ENCODE measurements around the gene GYPA.
"Not testable (repeated sequence)": the region's sequence is repeated elsewhere in the genome, so short reads cannot be mapped to it uniquely, and the experiment has no call there.

DNA sequence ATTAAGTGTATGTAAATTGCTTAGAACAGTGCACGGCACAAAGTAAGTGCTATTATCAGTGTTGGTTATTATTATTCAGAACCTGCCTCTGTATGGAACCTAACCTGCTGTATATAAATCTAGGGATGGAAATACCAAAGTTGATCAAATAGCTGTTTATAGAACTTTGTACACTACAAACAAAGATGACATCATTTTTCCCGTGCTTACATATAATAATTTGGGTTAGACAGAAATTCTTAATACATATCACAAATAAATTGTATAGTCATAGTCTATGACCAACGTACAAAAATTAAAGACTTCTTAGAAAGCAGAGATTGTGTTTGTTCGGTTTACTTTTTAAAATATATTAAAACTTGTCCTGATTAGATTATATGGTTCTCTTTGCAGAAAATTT, 4.3 kb downstream of the GYPA start:
- TF ChIP-seq, protein P1, sequence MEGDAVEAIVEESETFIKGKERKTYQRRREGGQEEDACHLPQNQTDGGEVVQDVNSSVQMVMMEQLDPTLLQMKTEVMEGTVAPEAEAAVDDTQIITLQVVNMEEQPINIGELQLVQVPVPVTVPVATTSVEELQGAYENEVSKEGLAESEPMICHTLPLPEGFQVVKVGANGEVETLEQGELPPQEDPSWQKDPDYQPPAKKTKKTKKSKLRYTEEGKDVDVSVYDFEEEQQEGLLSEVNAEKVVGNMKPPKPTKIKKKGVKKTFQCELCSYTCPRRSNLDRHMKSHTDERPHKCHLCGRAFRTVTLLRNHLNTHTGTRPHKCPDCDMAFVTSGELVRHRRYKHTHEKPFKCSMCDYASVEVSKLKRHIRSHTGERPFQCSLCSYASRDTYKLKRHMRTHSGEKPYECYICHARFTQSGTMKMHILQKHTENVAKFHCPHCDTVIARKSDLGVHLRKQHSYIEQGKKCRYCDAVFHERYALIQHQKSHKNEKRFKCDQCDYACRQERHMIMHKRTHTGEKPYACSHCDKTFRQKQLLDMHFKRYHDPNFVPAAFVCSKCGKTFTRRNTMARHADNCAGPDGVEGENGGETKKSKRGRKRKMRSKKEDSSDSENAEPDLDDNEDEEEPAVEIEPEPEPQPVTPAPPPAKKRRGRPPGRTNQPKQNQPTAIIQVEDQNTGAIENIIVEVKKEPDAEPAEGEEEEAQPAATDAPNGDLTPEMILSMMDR (conservative IDR thresholded peaks at IDR 0.05; ENCODE audit: low read depth in 2 of 2), result not testable (repeated sequence)
- not testable (repeated sequence) for TF ChIP-seq POLR2AphosphoS5 (IDR thresholded peaks at IDR 0.05; ENCODE audit: low read depth); EZH2phosphoT487 (IDR thresholded peaks at IDR 0.05; ENCODE audit: unreplicated experiment); EZH2 (IDR thresholded peaks at IDR 0.05; ENCODE audit: low read depth, unreplicated experiment); ZNF114 (CRISPR knock-in tag; IDR thresholded peaks at IDR 0.05); STAT1 (IDR thresholded peaks at IDR 0.05; ENCODE audit: unreplicated experiment); NANOG (IDR thresholded peaks at IDR 0.05; ENCODE audit: borderline replicate concordance); ZNF331 (CRISPR knock-in tag; IDR thresholded peaks at IDR 0.05; ENCODE audit: low read depth); JUNB (IDR thresholded peaks at IDR 0.05; ENCODE audit: unreplicated experiment)
- TF ChIP-seq, protein P2, sequence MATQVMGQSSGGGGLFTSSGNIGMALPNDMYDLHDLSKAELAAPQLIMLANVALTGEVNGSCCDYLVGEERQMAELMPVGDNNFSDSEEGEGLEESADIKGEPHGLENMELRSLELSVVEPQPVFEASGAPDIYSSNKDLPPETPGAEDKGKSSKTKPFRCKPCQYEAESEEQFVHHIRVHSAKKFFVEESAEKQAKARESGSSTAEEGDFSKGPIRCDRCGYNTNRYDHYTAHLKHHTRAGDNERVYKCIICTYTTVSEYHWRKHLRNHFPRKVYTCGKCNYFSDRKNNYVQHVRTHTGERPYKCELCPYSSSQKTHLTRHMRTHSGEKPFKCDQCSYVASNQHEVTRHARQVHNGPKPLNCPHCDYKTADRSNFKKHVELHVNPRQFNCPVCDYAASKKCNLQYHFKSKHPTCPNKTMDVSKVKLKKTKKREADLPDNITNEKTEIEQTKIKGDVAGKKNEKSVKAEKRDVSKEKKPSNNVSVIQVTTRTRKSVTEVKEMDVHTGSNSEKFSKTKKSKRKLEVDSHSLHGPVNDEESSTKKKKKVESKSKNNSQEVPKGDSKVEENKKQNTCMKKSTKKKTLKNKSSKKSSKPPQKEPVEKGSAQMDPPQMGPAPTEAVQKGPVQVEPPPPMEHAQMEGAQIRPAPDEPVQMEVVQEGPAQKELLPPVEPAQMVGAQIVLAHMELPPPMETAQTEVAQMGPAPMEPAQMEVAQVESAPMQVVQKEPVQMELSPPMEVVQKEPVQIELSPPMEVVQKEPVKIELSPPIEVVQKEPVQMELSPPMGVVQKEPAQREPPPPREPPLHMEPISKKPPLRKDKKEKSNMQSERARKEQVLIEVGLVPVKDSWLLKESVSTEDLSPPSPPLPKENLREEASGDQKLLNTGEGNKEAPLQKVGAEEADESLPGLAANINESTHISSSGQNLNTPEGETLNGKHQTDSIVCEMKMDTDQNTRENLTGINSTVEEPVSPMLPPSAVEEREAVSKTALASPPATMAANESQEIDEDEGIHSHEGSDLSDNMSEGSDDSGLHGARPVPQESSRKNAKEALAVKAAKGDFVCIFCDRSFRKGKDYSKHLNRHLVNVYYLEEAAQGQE (IDR thresholded peaks at IDR 0.05; ENCODE audit: unreplicated experiment), result not testable (repeated sequence)
- TF ChIP-seq, protein P3, sequence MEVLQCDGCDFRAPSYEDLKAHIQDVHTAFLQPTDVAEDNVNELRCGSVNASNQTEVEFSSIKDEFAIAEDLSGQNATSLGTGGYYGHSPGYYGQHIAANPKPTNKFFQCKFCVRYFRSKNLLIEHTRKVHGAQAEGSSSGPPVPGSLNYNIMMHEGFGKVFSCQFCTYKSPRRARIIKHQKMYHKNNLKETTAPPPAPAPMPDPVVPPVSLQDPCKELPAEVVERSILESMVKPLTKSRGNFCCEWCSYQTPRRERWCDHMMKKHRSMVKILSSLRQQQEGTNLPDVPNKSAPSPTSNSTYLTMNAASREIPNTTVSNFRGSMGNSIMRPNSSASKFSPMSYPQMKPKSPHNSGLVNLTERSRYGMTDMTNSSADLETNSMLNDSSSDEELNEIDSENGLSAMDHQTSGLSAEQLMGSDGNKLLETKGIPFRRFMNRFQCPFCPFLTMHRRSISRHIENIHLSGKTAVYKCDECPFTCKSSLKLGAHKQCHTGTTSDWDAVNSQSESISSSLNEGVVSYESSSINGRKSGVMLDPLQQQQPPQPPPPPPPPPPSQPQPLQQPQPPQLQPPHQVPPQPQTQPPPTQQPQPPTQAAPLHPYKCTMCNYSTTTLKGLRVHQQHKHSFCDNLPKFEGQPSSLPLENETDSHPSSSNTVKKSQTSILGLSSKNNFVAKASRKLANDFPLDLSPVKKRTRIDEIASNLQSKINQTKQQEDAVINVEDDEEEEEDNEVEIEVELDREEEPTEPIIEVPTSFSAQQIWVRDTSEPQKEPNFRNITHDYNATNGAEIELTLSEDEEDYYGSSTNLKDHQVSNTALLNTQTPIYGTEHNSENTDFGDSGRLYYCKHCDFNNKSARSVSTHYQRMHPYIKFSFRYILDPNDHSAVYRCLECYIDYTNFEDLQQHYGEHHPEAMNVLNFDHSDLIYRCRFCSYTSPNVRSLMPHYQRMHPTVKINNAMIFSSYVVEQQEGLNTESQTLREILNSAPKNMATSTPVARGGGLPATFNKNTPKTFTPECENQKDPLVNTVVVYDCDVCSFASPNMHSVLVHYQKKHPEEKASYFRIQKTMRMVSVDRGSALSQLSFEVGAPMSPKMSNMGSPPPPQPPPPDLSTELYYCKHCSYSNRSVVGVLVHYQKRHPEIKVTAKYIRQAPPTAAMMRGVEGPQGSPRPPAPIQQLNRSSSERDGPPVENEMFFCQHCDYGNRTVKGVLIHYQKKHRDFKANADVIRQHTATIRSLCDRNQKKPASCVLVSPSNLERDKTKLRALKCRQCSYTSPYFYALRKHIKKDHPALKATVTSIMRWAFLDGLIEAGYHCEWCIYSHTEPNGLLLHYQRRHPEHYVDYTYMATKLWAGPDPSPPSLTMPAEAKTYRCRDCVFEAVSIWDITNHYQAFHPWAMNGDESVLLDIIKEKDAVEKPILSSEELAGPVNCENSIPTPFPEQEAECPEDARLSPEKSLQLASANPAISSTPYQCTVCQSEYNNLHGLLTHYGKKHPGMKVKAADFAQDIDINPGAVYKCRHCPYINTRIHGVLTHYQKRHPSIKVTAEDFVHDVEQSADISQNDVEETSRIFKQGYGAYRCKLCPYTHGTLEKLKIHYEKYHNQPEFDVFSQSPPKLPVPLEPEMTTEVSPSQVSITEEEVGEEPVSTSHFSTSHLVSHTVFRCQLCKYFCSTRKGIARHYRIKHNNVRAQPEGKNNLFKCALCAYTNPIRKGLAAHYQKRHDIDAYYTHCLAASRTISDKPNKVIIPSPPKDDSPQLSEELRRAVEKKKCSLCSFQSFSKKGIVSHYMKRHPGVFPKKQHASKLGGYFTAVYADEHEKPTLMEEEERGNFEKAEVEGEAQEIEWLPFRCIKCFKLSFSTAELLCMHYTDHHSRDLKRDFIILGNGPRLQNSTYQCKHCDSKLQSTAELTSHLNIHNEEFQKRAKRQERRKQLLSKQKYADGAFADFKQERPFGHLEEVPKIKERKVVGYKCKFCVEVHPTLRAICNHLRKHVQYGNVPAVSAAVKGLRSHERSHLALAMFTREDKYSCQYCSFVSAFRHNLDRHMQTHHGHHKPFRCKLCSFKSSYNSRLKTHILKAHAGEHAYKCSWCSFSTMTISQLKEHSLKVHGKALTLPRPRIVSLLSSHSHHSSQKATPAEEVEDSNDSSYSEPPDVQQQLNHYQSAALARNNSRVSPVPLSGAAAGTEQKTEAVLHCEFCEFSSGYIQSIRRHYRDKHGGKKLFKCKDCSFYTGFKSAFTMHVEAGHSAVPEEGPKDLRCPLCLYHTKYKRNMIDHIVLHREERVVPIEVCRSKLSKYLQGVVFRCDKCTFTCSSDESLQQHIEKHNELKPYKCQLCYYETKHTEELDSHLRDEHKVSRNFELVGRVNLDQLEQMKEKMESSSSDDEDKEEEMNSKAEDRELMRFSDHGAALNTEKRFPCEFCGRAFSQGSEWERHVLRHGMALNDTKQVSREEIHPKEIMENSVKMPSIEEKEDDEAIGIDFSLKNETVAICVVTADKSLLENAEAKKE (CRISPR knock-in tag; IDR thresholded peaks at IDR 0.05), result not testable (repeated sequence)

All from GM23338 (cell line).